Fibroblast of skin of abdomen (primary cell): ENCODE measurements around the gene TRAF3.

Experiments used
- DNase-seq: peaks from one replicate; pipeline ENCODE4 v3.0.0-alpha.2; 2013

The TRAF3 gene

DNA sequence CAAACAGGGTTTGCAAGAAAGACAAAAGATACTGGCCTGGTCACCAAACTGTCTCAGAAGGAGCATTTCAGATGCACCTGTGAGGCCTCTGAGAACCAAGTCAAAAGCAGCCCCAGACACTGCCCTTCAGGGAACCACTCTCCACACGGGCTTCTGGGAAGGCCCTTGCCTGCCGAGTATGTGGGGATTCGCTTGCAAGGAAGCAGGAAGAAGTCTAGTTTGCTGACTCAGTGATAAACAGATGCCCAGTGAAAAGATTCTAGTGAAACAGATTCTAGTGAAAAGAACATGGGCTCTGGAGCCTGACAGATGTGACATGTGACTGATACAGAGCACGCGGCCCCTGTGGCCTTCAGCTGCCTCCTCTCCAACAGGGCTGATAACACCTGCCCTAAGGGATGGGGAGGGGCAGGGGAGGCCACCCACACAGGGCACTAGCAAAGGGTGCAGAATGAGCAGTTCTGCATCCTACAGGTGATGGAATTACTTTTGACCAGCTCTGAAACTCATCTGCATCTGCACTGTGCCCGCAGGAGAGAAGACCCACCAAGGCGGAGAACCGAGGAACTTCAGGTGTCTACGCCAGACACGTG, 164.3 kb downstream of the TRAF3 start:
- DNase-seq = no peak

GRCh38 chr14:102942069-102942468, 164.8 kb downstream of the TRAF3 start:
- no peak for DNase-seq

GRCh38 chr14:102943454-102943853, 166.2 kb downstream of the TRAF3 start:
- no peak for DNase-seq

DNA sequence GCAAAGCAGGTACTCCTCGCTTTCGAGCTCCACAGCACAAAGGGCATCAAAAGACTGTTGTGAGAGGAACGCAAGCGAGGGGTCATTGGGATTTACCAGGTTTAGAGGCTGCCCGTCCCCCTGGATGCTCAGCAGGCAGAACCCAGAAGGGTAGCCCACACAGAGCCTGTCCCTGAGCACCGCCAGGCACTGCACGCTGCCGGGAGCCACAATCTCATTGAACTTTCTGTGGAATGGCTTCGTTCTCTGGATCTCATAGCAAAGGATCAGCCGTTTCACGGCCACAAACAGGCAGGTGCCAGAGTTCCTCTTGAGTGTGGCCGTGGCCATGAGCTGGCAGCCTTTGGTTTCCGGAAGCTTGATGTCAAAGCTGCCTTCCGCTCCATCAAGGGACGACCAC, 166.7 kb downstream of the TRAF3 start:
- no peak for DNase-seq

GRCh38 chr14:102944448-102945330, 167.4 kb downstream of the TRAF3 start:
- DNase-seq = no peak

DNA sequence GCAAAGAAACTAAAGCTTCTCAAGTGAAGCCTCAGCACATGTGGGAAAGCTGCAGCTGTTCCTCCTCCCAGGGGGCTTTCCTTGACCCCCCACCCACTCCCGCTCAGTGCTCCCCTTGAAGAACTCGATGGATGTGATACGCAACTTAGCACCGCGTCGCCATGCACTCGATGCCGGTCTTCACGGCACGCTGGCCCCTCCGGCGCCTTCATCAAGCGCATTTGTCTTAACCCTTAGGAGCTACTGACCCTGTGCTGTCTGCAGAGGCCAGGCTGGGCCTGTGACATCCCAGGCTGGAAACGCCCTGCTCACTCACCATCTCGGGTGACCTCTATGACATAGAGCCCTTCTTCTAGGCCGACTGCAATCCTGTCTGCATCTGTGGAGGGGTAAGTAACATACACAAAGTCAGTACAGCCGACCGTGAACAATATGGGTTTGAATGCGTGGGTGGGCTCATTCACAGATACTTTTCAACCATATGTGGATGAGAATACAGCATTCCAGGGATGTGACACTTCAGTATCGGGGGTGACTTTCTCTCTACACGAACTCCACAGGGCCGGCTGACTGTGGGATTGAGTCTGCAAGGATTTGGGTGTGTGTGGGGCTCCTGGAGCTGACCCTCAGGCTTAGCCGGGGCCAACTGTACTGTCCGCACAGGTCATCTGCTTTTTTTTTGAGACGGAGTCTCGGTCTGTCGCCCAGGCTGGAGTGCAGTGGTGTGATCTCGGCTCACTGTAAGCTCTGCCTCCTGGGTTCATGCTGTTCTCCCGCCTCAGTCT, 168.3 kb downstream of the TRAF3 start:
- DNase-seq = peak; percentile 82

- no peak for DNase-seq
These were observed 170.3 kb downstream of the TRAF3 start for GRCh38 chr14:102947321-102948103.

DNA sequence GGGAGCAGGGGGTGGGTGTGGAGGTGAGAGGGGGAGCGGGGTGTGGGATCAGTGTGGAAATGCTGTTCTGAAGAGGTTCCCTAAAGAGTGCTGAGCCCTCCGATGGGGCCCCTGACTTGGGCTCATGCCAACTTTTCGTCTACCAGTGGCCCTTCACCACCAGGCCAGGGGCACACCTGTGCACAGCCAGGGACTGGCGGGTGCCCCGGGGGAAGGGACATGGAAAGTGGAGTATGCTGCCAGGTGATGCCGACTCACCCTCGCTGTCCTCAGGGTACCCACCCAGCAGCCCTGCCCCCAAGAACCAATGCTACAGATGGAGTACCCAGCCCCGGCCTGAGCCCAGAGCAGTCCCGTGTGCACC, 171.4 kb downstream of the TRAF3 start:
- DNase-seq = no peak

GRCh38 chr14:102949062-102949800, 172.0 kb downstream of the TRAF3 start:
- DNase-seq = peak; percentile 61

DNA sequence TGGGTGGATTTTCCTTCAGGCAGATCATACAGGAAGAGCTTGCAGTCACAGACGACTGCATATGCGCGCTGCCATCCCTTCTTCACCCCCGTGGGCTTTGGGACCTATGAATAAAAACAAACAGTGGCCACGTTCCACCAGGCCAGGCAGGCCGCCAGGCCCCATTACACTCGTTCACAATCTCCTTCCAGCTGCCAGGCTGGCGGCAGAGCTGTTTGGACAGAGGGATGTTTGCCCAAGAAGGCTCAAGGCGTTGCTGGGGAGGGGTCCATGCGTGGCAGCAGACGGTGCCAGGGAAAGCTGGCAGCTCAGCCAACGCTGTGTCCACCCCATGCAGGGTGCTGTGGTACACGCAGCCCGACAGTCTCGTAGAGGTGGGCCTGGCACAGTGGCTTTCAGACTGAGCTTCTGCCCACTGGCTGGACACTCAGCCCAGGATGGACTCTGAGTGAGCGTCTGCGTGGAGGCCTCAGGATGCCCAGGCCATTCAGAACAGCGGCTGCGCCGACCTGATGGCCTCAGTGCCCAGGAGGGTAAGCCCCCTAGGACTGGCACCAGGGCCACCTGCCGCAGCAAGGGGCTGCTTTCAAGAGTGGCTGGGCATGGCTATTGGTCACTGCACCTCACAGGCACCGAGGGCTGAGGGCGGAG, 172.7 kb downstream of the TRAF3 start:
- no peak for DNase-seq

DNA sequence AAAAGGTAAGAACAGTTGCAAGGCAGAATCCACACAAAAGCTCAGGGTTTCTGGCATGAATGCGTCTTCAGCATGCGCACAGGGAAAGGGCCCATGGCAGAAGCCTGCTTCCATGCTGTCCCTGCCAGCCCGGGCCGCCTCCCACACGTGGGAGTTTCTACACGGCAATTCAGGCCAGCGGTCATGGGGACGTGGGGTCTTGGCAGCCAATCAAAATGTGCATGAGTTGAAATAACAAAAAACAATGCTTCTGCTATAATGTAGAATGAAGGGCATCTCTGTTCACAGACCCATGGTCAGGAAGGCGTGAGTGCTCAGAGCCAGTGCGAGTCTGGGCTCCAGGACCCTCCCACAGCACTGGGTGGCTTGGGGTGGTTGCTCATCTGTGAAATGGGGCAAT, 173.8 kb downstream of the TRAF3 start:
- no peak for DNase-seq

GRCh38 chr14:102951799-102952198, 174.6 kb downstream of the TRAF3 start:
- peak; percentile 43 for DNase-seq

DNA sequence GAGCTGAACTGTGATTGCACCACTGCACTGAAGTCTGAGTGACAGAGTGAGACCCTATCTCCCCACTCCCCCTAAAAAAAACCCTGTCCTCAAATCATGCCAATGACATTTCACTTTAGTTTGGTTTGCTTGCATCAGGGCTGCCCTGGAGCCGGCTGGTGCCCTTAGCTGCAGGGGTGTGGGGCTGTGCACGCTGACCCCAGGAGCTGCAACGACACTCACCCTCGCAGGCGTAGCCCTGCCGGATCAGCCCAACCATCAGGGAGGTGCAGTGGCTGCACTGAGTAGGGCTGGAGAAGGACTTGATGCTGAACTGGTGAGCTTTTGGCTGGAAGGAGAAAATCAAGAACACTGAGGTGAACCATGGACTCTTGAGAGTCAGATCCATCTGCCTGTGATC, 175.0 kb downstream of the TRAF3 start:
- DNase-seq = no peak

GRCh38 chr14:102953100-102953499, 175.9 kb downstream of the TRAF3 start:
- no peak for DNase-seq

- DNase-seq = no peak
These were observed 177.0 kb downstream of the TRAF3 start for GRCh38 chr14:102954081-102954789.

DNA sequence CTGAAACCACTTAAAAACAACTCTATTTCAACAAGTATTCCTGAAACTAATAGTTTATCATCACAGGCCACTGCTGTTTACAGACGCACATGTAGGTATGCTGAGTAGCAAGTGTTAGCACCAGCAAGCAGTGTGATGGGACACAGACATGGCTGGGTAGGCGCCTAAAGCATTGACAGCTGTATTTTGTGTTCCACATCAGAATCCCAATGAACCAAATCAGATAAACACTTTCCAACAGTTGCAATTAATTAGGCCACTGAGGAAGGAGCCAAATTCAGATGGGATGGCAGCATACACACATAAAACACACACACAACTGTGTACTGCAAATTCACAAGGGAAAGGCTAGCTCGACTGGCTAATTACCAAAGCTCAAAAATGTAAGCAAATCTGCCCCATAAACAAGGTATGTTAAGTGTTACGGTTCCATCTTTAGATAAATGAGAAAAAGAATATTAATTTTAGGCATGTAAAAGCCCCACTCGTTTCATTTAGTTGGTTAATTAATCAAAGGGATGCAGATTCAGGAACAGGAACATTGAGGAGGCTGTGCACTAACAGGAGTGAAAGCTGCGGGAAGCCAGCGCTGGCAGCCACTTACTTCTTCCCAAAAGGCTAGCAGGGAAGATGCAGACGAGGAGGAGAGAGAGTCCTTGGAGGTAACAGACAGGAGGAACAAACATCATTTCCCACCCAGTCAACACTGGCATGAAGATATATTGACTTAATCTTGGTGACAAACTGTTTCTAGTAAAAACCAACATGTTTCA, 178.6 kb downstream of the TRAF3 start:
- no peak for DNase-seq

DNA sequence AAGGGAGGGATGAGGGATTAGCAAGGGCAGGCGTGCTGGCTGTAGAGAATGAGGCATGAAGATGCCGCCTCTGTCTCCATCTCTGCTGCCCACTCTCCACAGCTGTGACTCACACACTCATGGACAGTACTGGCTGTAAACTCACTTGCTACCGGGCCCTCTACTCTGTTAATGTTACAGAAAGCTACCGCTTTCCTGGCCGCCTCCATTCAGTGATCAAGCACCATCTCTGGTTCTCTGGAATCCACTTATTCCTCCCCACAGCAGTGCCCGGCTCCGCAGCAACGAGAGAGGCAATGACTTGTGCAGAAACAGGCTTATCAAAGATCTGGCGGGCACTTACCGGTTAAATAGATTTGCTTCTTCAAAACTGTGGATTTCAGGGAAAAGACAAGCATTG, 180.0 kb downstream of the TRAF3 start:
- no peak for DNase-seq

DNA sequence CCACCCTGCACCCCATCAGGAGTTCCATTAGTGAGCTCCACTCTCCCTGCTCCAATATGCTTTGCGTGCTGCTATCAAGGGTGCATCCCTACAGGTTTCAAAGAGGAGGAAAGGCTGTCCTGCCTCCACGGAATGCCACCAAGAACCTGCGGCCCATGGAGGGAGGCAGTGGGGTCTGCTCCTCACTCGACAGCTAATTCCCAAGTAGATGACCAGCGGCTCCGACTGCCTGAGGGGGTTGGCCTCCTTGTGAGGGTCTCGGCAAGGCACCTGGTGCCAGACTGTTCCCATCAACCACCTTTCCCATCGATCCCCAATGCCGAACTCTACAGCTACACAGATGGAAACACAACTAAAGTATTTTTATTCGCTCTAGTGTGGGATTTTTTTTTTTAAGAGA, 181.2 kb downstream of the TRAF3 start:
- no peak for DNase-seq
